ENCODE measurements around the gene LBHD2.

GRCh38 chr14:103057372-103058163, 26.4 kb upstream of the LBHD2 start, which contains the start of gene CDC42BPB:
- TF ChIP-seq CTCF (IDR thresholded peaks at IDR 0.05) (peak in 2 of 6 experiments; percentile 11 to 13), POLR2A (IDR thresholded peaks at IDR 0.05) (peak in 1 of 2 donors; percentile 68)

Data from thyroid gland (tissue), 4 donors.